ENCODE data around the gene BRSK2. TPM values are rescaled to one million over a fixed set of nuclear protein-coding genes. Genes with fewer than 3 reads are reported as not detected.

BRSK2 gene
- total RNA-seq, 2 experiments from 2014 or later = 0.22 to 0.55 TPM

DNA sequence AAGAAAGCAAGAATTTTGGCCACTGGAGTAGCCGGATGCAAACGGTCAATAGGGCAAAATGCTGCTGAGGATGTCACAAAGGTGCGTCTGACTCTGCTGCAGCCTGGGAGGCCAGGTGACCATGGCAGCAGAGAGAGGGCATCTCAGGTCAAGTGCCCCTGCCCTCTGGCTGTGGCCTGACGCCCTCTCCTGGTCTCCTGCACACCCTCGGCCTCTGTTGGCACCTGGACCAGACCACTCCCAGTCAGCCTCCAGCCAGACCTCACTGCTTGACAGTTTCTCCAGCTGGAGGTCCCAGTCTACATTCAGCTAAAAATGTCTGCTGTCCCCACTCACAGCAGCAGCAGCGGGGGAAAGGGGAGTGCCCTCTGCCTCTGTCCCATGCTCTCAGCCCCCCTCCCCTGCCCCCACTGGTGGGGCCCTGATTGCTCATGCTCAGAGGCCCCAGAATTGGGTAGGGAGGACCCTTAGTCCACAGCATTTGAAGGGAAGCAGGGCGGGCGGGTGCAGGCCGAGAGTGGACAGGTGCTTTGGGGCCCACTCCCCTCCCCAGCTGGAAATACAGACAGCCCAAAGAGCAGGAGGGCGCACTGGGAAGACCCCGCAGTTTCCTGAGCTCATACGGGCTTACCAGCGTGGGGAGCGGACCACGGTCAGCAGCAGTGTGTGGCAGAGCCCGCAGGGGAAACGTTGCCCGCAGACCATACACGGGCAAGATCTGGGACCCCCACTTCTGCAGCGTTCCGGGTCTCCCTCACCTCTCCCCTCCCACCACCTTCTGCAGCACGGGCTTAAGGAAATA lies 1.6 kb upstream of the BRSK2 start:
- Histone ChIP-seq H3K4me1 (ENCODE audit: insufficient read depth, low read length) (peaks cover 27% of the 10 kb centered on the region), H3K36me3 (ENCODE audit: insufficient read depth, low read length) (no peaks in the 10 kb centered on the region), H3K27ac (ENCODE audit: low read depth in 1 of 2, low read length in 2 of 2) (no peak overlapping the region), H3K9me3 (ENCODE audit: control insufficient read depth in 1 of 2, insufficient read depth in 1 of 2, low read length in 2 of 2) (peaks cover 0 to 10% of the 10 kb centered on the region in 2 experiments), H3K4me3 (ENCODE audit: low read length) (no peak overlapping the region), H3K27me3 (ENCODE audit: control insufficient read depth in 1 of 2, insufficient read depth in 2 of 2, low read length in 2 of 2) (peaks cover 20% of the 10 kb centered on the region in 2 experiments)
- H3K4me3 Mint-ChIP-seq = peak overlapping the region; percentile 67
- ATAC-seq (ENCODE audit: poor library complexity) (no peak), DNase-seq (no peak)
- H3K9me3 Mint-ChIP-seq = no peaks in the 10 kb centered on the region
- TF ChIP-seq, protein P1, sequence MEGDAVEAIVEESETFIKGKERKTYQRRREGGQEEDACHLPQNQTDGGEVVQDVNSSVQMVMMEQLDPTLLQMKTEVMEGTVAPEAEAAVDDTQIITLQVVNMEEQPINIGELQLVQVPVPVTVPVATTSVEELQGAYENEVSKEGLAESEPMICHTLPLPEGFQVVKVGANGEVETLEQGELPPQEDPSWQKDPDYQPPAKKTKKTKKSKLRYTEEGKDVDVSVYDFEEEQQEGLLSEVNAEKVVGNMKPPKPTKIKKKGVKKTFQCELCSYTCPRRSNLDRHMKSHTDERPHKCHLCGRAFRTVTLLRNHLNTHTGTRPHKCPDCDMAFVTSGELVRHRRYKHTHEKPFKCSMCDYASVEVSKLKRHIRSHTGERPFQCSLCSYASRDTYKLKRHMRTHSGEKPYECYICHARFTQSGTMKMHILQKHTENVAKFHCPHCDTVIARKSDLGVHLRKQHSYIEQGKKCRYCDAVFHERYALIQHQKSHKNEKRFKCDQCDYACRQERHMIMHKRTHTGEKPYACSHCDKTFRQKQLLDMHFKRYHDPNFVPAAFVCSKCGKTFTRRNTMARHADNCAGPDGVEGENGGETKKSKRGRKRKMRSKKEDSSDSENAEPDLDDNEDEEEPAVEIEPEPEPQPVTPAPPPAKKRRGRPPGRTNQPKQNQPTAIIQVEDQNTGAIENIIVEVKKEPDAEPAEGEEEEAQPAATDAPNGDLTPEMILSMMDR (IDR thresholded peaks at IDR 0.05) = no peak
- intact Hi-C loops (cut with DNase I, micrococcal nuclease) = loop anchor here in 1 of 2 experiments (5.0 kb wide), 1 partner anchor 76 kb away; no protein-coding TSS in a partner anchor
- CTCF ChIA-PET = no interaction called here
- peaks cover 22% of the 10 kb centered on the region for H3K27me3 Mint-ChIP-seq
- peaks cover 7% of the 10 kb centered on the region for H3K4me1 Mint-ChIP-seq (ENCODE audit: low read depth)
- no peak overlapping the region for H3K27ac Mint-ChIP-seq
- POLR2A ChIA-PET = interaction anchor here (1.9 kb wide), 1 partner anchor 79 kb away, joined by 13 read pairs; the partner anchor contains the start of gene TOLLIP
- no peaks in the 10 kb centered on the region for H3K36me3 Mint-ChIP-seq (ENCODE audit: low read depth)

DNA sequence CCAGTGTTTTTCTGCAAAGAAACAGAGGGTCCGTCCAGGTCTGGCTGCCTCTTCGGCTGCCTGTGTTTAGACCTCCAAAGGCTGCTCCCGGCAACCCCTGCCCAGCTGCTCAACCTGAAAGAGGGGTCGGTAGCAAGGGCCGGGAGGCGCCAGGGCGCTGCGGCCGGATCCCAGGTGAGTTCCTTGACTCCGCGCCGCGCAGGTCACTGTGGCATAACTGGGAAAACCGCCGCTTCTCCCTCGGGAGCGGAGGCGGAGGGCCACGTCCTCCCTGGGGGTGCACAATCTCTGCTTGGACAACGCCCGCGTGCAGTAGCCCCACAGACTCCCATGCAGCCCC lies 1.0 kb upstream of the BRSK2 start:
- no peaks in the 10 kb centered on the region for H3K9me3 Mint-ChIP-seq

DNA sequence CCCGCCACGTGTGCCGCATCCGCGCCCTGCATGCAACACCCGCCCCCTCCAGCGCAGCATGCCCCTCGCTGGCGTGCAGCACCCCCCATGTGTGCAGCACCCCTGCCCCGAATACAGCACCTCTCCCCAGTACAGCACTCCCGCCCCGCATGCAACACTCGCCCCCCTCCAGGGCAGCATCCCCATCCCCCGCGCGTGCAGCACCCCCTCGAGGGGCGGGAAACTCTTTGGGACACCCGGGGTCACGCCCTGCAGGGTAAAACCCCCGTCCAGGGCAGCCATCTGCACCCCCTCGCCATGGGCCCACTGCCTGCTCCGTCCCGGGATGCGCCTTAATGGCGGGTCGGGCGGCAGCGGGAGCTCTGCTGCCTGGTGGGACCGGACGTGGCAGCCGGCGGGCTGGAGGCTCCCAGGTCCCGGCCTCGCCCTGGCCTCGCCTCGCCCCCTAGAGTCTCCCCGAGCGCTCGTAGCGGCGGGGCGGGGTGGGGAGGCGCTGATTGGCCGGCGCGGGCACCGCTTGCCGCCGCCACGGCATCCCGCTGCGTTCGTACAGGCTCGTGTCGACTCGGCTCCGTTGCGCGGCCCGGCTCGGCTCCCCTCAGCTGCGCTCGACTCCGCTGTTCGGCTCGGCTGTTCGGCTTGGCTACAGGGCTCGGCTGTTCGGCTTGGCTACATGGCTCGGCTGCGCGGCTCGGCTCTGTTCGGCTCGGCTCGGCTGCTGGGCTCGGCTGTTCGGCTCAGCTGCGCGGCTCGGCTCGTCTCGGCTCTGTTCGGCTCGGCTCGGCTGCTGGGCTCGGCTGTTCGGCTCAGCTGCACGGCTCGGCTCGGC lies 417 bp upstream of the BRSK2 start:
- Mint-ChIP-seq H3K27me3 (peaks cover 28% of the 10 kb centered on the region), H3K9me3 (no peaks in the 10 kb centered on the region), H3K27ac (no peak overlapping the region), H3K4me3 (peak overlapping the region; percentile 68), H3K36me3 (ENCODE audit: low read depth) (no peaks in the 10 kb centered on the region), H3K4me1 (ENCODE audit: low read depth) (peaks cover 7% of the 10 kb centered on the region)
- TF ChIP-seq, protein P1 (IDR thresholded peaks at IDR 0.05) = peak; percentile 19
- Histone ChIP-seq H3K27me3 (ENCODE audit: control insufficient read depth in 1 of 2, insufficient read depth in 2 of 2, low read length in 2 of 2) (peaks cover 20 to 24% of the 10 kb centered on the region in 2 experiments), H3K4me3 (ENCODE audit: low read length) (peak overlapping the region; percentile 67), H3K36me3 (ENCODE audit: insufficient read depth, low read length) (no peaks in the 10 kb centered on the region), H3K4me1 (ENCODE audit: insufficient read depth, low read length) (peaks cover 22% of the 10 kb centered on the region), H3K9me3 (ENCODE audit: control insufficient read depth in 1 of 2, insufficient read depth in 1 of 2, low read length in 2 of 2) (peaks cover 0 to 16% of the 10 kb centered on the region in 2 experiments), H3K27ac (ENCODE audit: low read depth in 1 of 2, low read length in 2 of 2) (no peak overlapping the region)
- intact Hi-C loops (cut with DNase I, micrococcal nuclease) = loop anchor here in 1 of 2 experiments (5.0 kb wide), 1 partner anchor 77 kb away; no protein-coding TSS in a partner anchor
- peak; percentile 96 to 99 (median 97) for DNase-seq
- CTCF ChIA-PET = no interaction called here
- ATAC-seq (ENCODE audit: poor library complexity) = peak; percentile 95
- POLR2A ChIA-PET = interaction anchor here (1.0 to 1.9 kb wide), 2 partner anchors 11 to 80 kb away, joined by 3 to 13 read pairs; partner anchors contain the start of gene TOLLIP

More for the DNA sequence above, 1.0 kb upstream of the BRSK2 start:
- Histone ChIP-seq H3K27ac (ENCODE audit: low read depth in 1 of 2, low read length in 2 of 2) (no peak overlapping the region), H3K9me3 (ENCODE audit: control insufficient read depth in 1 of 2, insufficient read depth in 1 of 2, low read length in 2 of 2) (peaks cover 0 to 16% of the 10 kb centered on the region in 2 experiments), H3K27me3 (ENCODE audit: control insufficient read depth in 1 of 2, insufficient read depth in 2 of 2, low read length in 2 of 2) (peaks cover 20 to 24% of the 10 kb centered on the region in 2 experiments), H3K4me3 (ENCODE audit: low read length) (peak overlapping the region; percentile 67), H3K4me1 (ENCODE audit: insufficient read depth, low read length) (peaks cover 22% of the 10 kb centered on the region), H3K36me3 (ENCODE audit: insufficient read depth, low read length) (no peaks in the 10 kb centered on the region)
- no peaks in the 10 kb centered on the region for H3K36me3 Mint-ChIP-seq (ENCODE audit: low read depth)
- ATAC-seq (ENCODE audit: poor library complexity) = no peak
- H3K4me3 Mint-ChIP-seq = peak overlapping the region; percentile 68
- TF ChIP-seq, protein P1 (IDR thresholded peaks at IDR 0.05) = no peak
- no peak overlapping the region for H3K27ac Mint-ChIP-seq
- ChIA-PET CTCF (no interaction called here), POLR2A (interaction anchor here (1.0 to 1.9 kb wide), 2 partner anchors 10 to 79 kb away, joined by 3 to 13 read pairs; partner anchors contain the start of gene TOLLIP)
- peaks cover 27% of the 10 kb centered on the region for H3K27me3 Mint-ChIP-seq
- H3K4me1 Mint-ChIP-seq (ENCODE audit: low read depth) = peaks cover 7% of the 10 kb centered on the region
- DNase-seq = peak in 1 of 14 experiments; percentile 17
- intact Hi-C loops (cut with DNase I, micrococcal nuclease) = loop anchor here in 1 of 2 experiments (5.0 kb wide), 1 partner anchor 76 kb away; no protein-coding TSS in a partner anchor
